PC-9 (cell line): Measurements from ENCODE around the gene DCAF12. TPM values are rescaled to one million over a fixed set of nuclear protein-coding genes. Genes with fewer than 3 reads are reported as not detected.

Experiments
- BruUV-seq: library from RNA; stranded (reverse); fragments of 400-500 nt; replicated peaks from 2 replicates; lab custom pipeline; 2021; lab: Mats Ljungman, UMichigan
- CTCF ChIA-PET: fragments of 300-600 bp; sonication (Branson Sonifier 250); formaldehyde crosslinking; loops from one replicate; lab custom pipeline; 2022; ENCODE audit warnings: antibody characterized with exemption; lab: Charles Lee
- POLR2A ChIA-PET: fragments of 300-600 bp; sonication (Branson Sonifier 250); formaldehyde crosslinking; loops from one replicate; lab custom pipeline; 2022; ENCODE audit warnings: antibody characterized with exemption; ENCODE audit not compliant: unreplicated experiment; lab: Charles Lee
- DNase-seq, 2 experiments: peaks; one replicate each; pipeline versions ENCODE4 v3.0.0 to v3.0.0-alpha.2; 2015 to 2022; ENCODE audit warnings: mixed read lengths in 1 of 2
- H2AFZ ChIP-seq: fragments of 200-600 bp; sonication (generic); 2 replicates; pipeline ENCODE4 v1.8.1; 2017; ENCODE audit warnings: antibody characterized with exemption
- H3F3A ChIP-seq: fragments of 200-600 bp; sonication (generic); 2 replicates; pipeline ENCODE4 v1.8.1; 2017; ENCODE audit warnings: antibody characterized with exemption, mild to moderate bottlenecking, low read depth; ENCODE audit not compliant: insufficient read depth
- H3K27ac ChIP-seq: fragments of 200-600 bp; sonication (generic); 2 replicates; pipeline ENCODE4 v1.6.1; 2016; ENCODE audit warnings: mixed run types
- H3K27me3 ChIP-seq: fragments of 200-600 bp; sonication (generic); 2 replicates; pipeline ENCODE4 v1.6.1; 2016; ENCODE audit warnings: low read depth, mixed run types; ENCODE audit not compliant: insufficient read depth
- H3K36me3 ChIP-seq: fragments of 200-600 bp; sonication (generic); 2 replicates; pipeline ENCODE4 v1.6.1; 2016; ENCODE audit warnings: low read depth, mixed run types
- H3K4me1 ChIP-seq: fragments of 200-600 bp; sonication (generic); replicated peaks from 2 replicates; pipeline ENCODE4 v1.6.1; 2016; ENCODE audit warnings: mixed run types; ENCODE audit not compliant: insufficient read depth
- H3K4me2 ChIP-seq: fragments of 200-600 bp; sonication (generic); 2 replicates; pipeline ENCODE4 v1.6.1; 2017; ENCODE audit warnings: mixed run types
- H3K4me3 ChIP-seq: fragments of 200-600 bp; sonication (generic); 2 replicates; pipeline ENCODE4 v1.6.1; 2016; ENCODE audit warnings: mixed run types
- H3K79me2 ChIP-seq: fragments of 200-600 bp; sonication (generic); 2 replicates; pipeline ENCODE4 v1.6.1; 2017; ENCODE audit warnings: low read depth, mixed run types
- H3K9me2 ChIP-seq: fragments of 200-600 bp; sonication (generic); 2 replicates; pipeline ENCODE4 v1.8.1; 2017; ENCODE audit warnings: mild to moderate bottlenecking; ENCODE audit not compliant: insufficient read depth
- H3K9me3 ChIP-seq: fragments of 200-600 bp; sonication (generic); 2 replicates; pipeline ENCODE4 v1.8.1; 2016; ENCODE audit warnings: low read depth; ENCODE audit not compliant: insufficient read depth
- H4K20me1 ChIP-seq: fragments of 200-600 bp; sonication (generic); 2 replicates; pipeline ENCODE4 v1.8.1; 2017; ENCODE audit not compliant: insufficient read depth
- EZH2 ChIP-seq: fragments of 200-600 bp; sonication (generic); IDR thresholded peaks from 2 replicates; pipeline ENCODE4 v1.8.0; 2017; ENCODE audit warnings: antibody characterized with exemption, low read depth
- intact Hi-C: fragments of 100-400 bp; cut with micrococcal nuclease; formaldehyde crosslinking; loops from one replicate; pipeline ENCODE4 v1.10.0; 2022; ENCODE audit not compliant: unreplicated experiment
- total RNA-seq: library from RNA; stranded (reverse); gene quantifications from 2 replicates; pipeline ENCODE4 v1.2.3, GENCODE V29; 2021
- TF ChIP-seq, protein P1 (sequence below): fragments of 200-600 bp; sonication (generic); conservative IDR thresholded peaks from 2 replicates; pipeline ENCODE4 v1.6.1; 2017; ENCODE audit warnings: mixed run types, antibody characterized with exemption, mild to moderate bottlenecking, moderate library complexity

DCAF12 gene
- total RNA-seq, 1 experiment from 2014 or later, result 23.4 TPM

DNA sequence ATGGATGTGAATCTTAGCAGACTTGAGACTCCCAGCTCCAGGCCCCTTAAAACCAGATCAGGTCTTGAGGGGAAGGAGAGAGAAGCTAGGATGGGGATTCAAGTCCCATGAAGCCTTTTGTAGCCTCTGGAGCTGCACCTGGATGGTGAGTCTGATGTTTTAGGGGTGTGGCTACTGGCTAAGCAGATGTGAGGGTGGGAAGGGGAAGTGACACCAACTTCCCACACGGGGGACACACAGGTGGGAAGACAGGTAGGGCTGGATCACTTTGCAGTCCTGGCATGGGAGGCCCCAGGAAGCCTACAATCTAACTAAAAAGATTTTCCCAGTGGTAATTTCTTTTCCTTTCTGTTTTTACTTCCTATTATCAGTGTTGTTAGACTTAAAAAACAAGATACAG lies 39.1 kb downstream of the DCAF12 start:
- ChIA-PET CTCF (no interaction called here), POLR2A (no interaction called here)
- Histone ChIP-seq H3K4me2 (no peak overlapping the region), H4K20me1 (no peaks in the 10 kb centered on the region), H3F3A (no peaks in the 10 kb centered on the region), H3K4me3 (no peak overlapping the region), H3K9me3 (no peaks in the 10 kb centered on the region), H3K4me1 (no peaks in the 10 kb centered on the region), H3K27me3 (no peaks in the 10 kb centered on the region), H3K79me2 (no peaks in the 10 kb centered on the region), H3K27ac (no peak overlapping the region), H3K9me2 (no peaks in the 10 kb centered on the region), H2AFZ (no peak overlapping the region), H3K36me3 (no peaks in the 10 kb centered on the region)
- DNase-seq, result no peak
- no TSS peak for BruUV-seq
- intact Hi-C loops, result no loop called here
- TF ChIP-seq EZH2, result no peak
- TF ChIP-seq, protein P1, sequence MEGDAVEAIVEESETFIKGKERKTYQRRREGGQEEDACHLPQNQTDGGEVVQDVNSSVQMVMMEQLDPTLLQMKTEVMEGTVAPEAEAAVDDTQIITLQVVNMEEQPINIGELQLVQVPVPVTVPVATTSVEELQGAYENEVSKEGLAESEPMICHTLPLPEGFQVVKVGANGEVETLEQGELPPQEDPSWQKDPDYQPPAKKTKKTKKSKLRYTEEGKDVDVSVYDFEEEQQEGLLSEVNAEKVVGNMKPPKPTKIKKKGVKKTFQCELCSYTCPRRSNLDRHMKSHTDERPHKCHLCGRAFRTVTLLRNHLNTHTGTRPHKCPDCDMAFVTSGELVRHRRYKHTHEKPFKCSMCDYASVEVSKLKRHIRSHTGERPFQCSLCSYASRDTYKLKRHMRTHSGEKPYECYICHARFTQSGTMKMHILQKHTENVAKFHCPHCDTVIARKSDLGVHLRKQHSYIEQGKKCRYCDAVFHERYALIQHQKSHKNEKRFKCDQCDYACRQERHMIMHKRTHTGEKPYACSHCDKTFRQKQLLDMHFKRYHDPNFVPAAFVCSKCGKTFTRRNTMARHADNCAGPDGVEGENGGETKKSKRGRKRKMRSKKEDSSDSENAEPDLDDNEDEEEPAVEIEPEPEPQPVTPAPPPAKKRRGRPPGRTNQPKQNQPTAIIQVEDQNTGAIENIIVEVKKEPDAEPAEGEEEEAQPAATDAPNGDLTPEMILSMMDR, result no peak

DNA sequence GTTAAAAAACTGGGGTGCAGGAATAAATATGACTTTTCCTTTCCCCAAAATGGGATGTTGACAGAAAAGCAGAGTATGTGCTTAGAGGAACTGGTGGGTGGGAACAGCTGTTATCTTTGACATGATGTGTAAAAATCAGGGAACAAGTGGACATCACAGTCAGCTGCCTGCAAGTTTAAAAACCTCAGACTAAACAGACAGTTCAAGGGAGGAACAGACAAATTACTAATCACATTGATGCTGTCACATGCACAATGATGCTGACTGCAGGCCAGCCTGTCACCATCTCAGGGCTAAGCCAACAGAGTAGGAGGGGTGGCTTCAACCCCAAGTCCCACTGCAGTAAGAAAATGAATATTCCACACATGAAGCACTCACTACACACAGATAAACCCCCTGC lies 39.6 kb downstream of the DCAF12 start:
- ChIA-PET CTCF (no interaction called here), POLR2A (no interaction called here)
- TF ChIP-seq, protein P1, result no peak
- no peak for TF ChIP-seq EZH2
- no TSS peak for BruUV-seq
- no peaks in the 10 kb centered on the region for H3K9me3 ChIP-seq
- no peaks in the 10 kb centered on the region for H3K27me3 ChIP-seq
- H3K27ac ChIP-seq, result no peak overlapping the region
- no peaks in the 10 kb centered on the region for H4K20me1 ChIP-seq
- no peak overlapping the region for H2AFZ ChIP-seq
- H3K4me1 ChIP-seq, result no peaks in the 10 kb centered on the region
- H3K79me2 ChIP-seq, result no peaks in the 10 kb centered on the region
- H3K36me3 ChIP-seq, result no peaks in the 10 kb centered on the region
- no peak overlapping the region for H3K4me2 ChIP-seq
- H3K9me2 ChIP-seq, result no peaks in the 10 kb centered on the region
- H3F3A ChIP-seq, result no peaks in the 10 kb centered on the region
- no peak for DNase-seq
- intact Hi-C loops, result no loop called here
- no peak overlapping the region for H3K4me3 ChIP-seq

DNA sequence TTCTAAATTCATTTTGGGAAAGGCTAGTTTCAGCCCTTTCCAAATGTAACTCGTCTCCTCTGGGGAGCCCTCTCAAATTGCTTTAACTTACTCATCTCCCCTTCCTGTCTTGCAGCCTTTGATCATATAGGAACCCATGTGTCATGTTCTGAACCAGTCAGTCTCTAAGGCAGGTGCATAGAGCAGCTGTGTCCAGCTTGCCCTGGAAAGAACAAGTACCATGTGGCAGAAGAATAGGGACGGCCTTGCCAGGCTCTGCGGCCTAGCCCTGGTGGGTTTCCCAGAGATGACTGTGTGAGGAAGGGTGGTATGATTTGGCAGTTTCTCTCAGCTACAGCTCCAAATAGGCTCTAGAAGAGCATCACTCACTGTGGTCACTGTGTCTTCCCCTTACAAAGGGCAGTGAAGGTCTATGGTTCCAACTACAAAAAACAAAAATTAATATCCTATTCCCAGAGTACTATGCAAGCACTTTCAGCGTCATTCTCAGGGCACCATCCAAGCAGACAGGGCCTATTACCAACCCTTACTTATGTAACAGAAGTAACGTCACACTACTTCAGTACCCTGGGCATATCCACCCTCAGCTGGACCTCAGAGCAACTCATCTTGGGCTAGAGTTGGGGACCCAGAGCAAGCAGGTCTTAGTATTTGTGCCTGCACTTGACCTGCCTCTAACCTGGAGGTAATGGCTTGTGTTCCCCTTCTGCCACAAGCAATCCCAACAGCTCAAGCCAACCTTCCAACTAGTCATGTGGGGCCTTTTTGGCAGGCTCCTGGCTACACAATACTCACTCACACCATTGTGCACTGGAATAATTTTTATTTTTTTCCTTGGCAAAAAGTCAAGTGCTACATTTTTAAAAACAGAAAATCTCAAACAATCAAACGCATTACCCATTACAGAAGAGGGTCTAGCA lies 40.7 kb downstream of the DCAF12 start:
- Histone ChIP-seq H3K36me3 (no peaks in the 10 kb centered on the region), H3K27me3 (no peaks in the 10 kb centered on the region), H3K9me2 (no peaks in the 10 kb centered on the region), H2AFZ (no peak overlapping the region), H3F3A (no peaks in the 10 kb centered on the region), H3K27ac (no peak overlapping the region), H4K20me1 (no peaks in the 10 kb centered on the region), H3K4me2 (no peak overlapping the region), H3K4me1 (no peaks in the 10 kb centered on the region), H3K79me2 (no peaks in the 10 kb centered on the region), H3K9me3 (no peaks in the 10 kb centered on the region), H3K4me3 (no peak overlapping the region)
- intact Hi-C loops, result no loop called here
- BruUV-seq, result no TSS peak
- ChIA-PET CTCF (interaction anchor here (0.6 kb wide), 2 partner anchors 62 to 76 kb away, joined by 3 read pairs; no protein-coding TSS in a partner anchor), POLR2A (no interaction called here)
- DNase-seq, result no peak
- TF ChIP-seq EZH2, result no peak
- TF ChIP-seq, protein P1, result no peak
